Smooth muscle cell (in vitro differentiated cells): ENCODE results near the gene PHLDB2. TPM values are rescaled to one million over a fixed set of nuclear protein-coding genes. Genes with fewer than 3 reads are reported as not detected.

Experiments used
- DNase-seq: peaks from one replicate; lab custom pipeline; 2025; ENCODE audit not compliant: unreplicated experiment; lab: John Stamatoyannopoulos, UW
- H2AFZ ChIP-seq: fragments of 200-600 bp; sonication (generic); 2 replicates; pipeline ENCODE4 v1.6.0; 2016; ENCODE audit warnings: antibody characterized with exemption, low read depth, mild to moderate bottlenecking
- H3F3A ChIP-seq: fragments of 200-600 bp; sonication (generic); 2 replicates; pipeline ENCODE4 v1.6.0; 2017; ENCODE audit warnings: antibody characterized with exemption, low read depth
- H3K27ac ChIP-seq: fragments of 200-600 bp; sonication (generic); 2 replicates; pipeline ENCODE4 v1.5.1; 2016; ENCODE audit warnings: low read depth, mild to moderate bottlenecking
- H3K27me3 ChIP-seq: fragments of 200-600 bp; sonication (generic); 2 replicates; pipeline ENCODE4 v1.6.1; 2016; ENCODE audit warnings: low read depth, mild to moderate bottlenecking
- H3K36me3 ChIP-seq: fragments of 200-600 bp; sonication (generic); 2 replicates; pipeline ENCODE4 v1.5.1; 2016; ENCODE audit warnings: low read depth
- H3K4me1 ChIP-seq: fragments of 200-600 bp; sonication (generic); 2 replicates; pipeline ENCODE4 v1.5.1; 2016; ENCODE audit warnings: low read depth
- H3K4me2 ChIP-seq: fragments of 200-600 bp; sonication (generic); 2 replicates; pipeline ENCODE4 v1.6.0; 2016; ENCODE audit warnings: mild to moderate bottlenecking
- H3K4me3 ChIP-seq: fragments of 200-600 bp; sonication (generic); 2 replicates; pipeline ENCODE4 v1.5.1; 2016; ENCODE audit warnings: mild to moderate bottlenecking
- H3K79me2 ChIP-seq: fragments of 200-600 bp; sonication (generic); 2 replicates; pipeline ENCODE4 v1.6.0; 2016; ENCODE audit warnings: low read depth, mild to moderate bottlenecking
- H3K9ac ChIP-seq: fragments of 200-600 bp; sonication (generic); 2 replicates; pipeline ENCODE4 v1.6.0; 2016; ENCODE audit warnings: low read depth
- H3K9me3 ChIP-seq: fragments of 200-600 bp; sonication (generic); replicated peaks from 2 replicates; pipeline ENCODE4 v1.5.1; 2016; ENCODE audit warnings: low read depth
- H4K20me1 ChIP-seq: fragments of 200-600 bp; sonication (generic); 2 replicates; pipeline ENCODE4 v1.6.0; 2016; ENCODE audit warnings: low read depth
- CTCF ChIP-seq: fragments of 200-600 bp; sonication (generic); IDR thresholded peaks from 2 replicates; pipeline ENCODE4 v1.5.1; 2017; ENCODE audit warnings: borderline replicate concordance, mild to moderate bottlenecking, antibody characterized with exemption; ENCODE audit not compliant: insufficient read depth, poor library complexity, severe bottlenecking
- WGBS: methylation state at CpG from one replicate; pipeline ENCODE4 v1.1.7; 2016; ENCODE audit warnings: low lambda C conversion rate; 5-methylcytosine and 5-hydroxymethylcytosine counted together
- polyA plus RNA-seq: library from polyadenylated mRNA; unstranded; fragments of >200 nt; fragmentation: Nextera tagmentation; extraction: Ambion mirVana; gene quantifications from 2 replicates; pipeline ENCODE4 v1.2.1, GENCODE V29; 2016
- total RNA-seq: library from RNA; depleted of rRNA; stranded (reverse); fragments of >200 nt; gene quantifications from 2 replicates; pipeline ENCODE4 v1.2.3, GENCODE V29; 2014

The PHLDB2 gene
- total and polyA plus RNA-seq, 2 experiments from 2014 or later = 40.5 to 79.7 TPM

- no peaks in the 10 kb centered on the region for H3F3A ChIP-seq
- no peaks in the 10 kb centered on the region for H4K20me1 ChIP-seq
- no peak overlapping the region for H3K27ac ChIP-seq
- peaks cover 23% of the 10 kb centered on the region for H3K4me1 ChIP-seq
- peaks cover 3% of the 10 kb centered on the region for H3K79me2 ChIP-seq
- DNase-seq = no peak
- H3K4me2 ChIP-seq = no peak overlapping the region
- no peak overlapping the region for H3K4me3 ChIP-seq
- H2AFZ ChIP-seq = no peak overlapping the region
- no peaks in the 10 kb centered on the region for H3K9me3 ChIP-seq
- peaks cover 8% of the 10 kb centered on the region for H3K36me3 ChIP-seq
- 71% methylated on average over 6 of the region's 6 CpGs for WGBS
- no peaks in the 10 kb centered on the region for H3K27me3 ChIP-seq
- TF ChIP-seq CTCF = no peak
- H3K9ac ChIP-seq = no peak overlapping the region
Observed at GRCh38 chr3:111952866-111953450, 93.9 kb downstream of the PHLDB2 start.

DNA sequence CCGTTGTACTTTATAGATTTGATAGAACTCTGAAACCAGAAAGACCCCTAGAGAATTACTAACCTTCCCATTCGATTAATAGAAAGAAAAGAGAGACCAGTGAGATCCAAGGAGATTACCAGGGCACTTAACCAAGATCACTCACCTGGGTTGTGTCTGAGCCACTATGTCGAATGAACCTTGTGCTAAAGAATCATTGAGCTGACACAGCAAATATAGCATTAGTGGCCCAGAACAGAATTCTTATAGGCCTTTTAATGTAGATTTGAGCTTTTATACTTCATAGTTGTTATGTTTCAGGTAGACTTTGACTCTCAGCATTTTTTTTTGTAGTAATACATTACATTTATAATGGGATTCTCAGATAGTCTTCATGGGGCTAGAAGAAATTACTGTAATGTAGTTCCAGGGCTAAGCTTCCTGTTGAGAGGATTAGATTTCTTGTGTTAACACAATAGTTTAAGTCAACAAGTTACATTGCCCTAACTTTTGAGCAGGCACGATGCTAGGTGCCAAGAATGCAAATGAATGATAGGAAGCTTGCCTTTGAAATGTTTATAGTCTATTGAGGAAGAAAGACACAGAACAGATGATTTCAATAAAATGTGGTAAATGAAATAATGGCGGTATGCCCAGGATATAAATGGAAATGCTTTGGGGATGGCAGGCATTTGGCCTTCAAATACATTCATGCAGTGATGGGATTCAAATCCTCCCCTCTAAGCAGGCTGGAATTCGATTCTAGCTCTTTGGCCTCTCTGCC is 95.3 kb downstream of the PHLDB2 start:
- H3K4me3 ChIP-seq = no peak overlapping the region
- no peaks in the 10 kb centered on the region for H3K27me3 ChIP-seq
- no peaks in the 10 kb centered on the region for H4K20me1 ChIP-seq
- H3K4me1 ChIP-seq = peaks cover 30% of the 10 kb centered on the region
- no peak overlapping the region for H3K27ac ChIP-seq
- no peak overlapping the region for H3K4me2 ChIP-seq
- H2AFZ ChIP-seq = no peak overlapping the region
- H3K9ac ChIP-seq = no peak overlapping the region
- WGBS = 78% methylated on average over 6 of the region's 6 CpGs
- H3K9me3 ChIP-seq = no peaks in the 10 kb centered on the region
- H3K79me2 ChIP-seq = peaks cover 3% of the 10 kb centered on the region
- H3F3A ChIP-seq = no peaks in the 10 kb centered on the region
- no peak for DNase-seq
- TF ChIP-seq CTCF = no peak
- peaks cover 8% of the 10 kb centered on the region for H3K36me3 ChIP-seq

- H3K79me2 ChIP-seq = peaks cover 3% of the 10 kb centered on the region
- H3K9me3 ChIP-seq = no peaks in the 10 kb centered on the region
- 96% methylated on average over 1 of the region's 1 CpG for WGBS
- no peak for DNase-seq
- no peaks in the 10 kb centered on the region for H4K20me1 ChIP-seq
- no peak overlapping the region for H3K4me2 ChIP-seq
- no peak overlapping the region for H3K27ac ChIP-seq
- H3K4me3 ChIP-seq = no peak overlapping the region
- H3F3A ChIP-seq = peaks cover 3% of the 10 kb centered on the region
- H2AFZ ChIP-seq = no peak overlapping the region
- H3K4me1 ChIP-seq = peaks cover 30% of the 10 kb centered on the region
- no peak overlapping the region for H3K9ac ChIP-seq
- H3K27me3 ChIP-seq = no peaks in the 10 kb centered on the region
- TF ChIP-seq CTCF = no peak
- peaks cover 8% of the 10 kb centered on the region for H3K36me3 ChIP-seq
Observed at GRCh38 chr3:111955876-111956275, 96.8 kb downstream of the PHLDB2 start.

- H3K27ac ChIP-seq = no peak overlapping the region
- no peaks in the 10 kb centered on the region for H3K27me3 ChIP-seq
- H4K20me1 ChIP-seq = no peaks in the 10 kb centered on the region
- peaks cover 5% of the 10 kb centered on the region for H3F3A ChIP-seq
- H3K36me3 ChIP-seq = peaks cover 8% of the 10 kb centered on the region
- H3K4me3 ChIP-seq = no peak overlapping the region
- H2AFZ ChIP-seq = no peak overlapping the region
- DNase-seq = no peak
- WGBS = 93% methylated on average over 3 of the region's 3 CpGs
- no peak for TF ChIP-seq CTCF
- no peaks in the 10 kb centered on the region for H3K9me3 ChIP-seq
- peaks cover 30% of the 10 kb centered on the region for H3K4me1 ChIP-seq
- H3K4me2 ChIP-seq = no peak overlapping the region
- H3K79me2 ChIP-seq = peaks cover 3% of the 10 kb centered on the region
- H3K9ac ChIP-seq = no peak overlapping the region
Observed at GRCh38 chr3:111956449-111956848, 97.4 kb downstream of the PHLDB2 start.
